HepG2 (cell line): ENCODE results near the gene ZCCHC9. TPM values are rescaled to one million over a fixed set of nuclear protein-coding genes. Genes with fewer than 3 reads are reported as not detected.

Source experiments
- ARID5B ChIP-seq: IDR thresholded peaks from 2 replicates; pipeline ENCODE4 v1.4.0; 2020; ENCODE audit warnings: mild to moderate bottlenecking, missing genetic modification reagents
- CBX2 ChIP-seq, 2 experiments: fragments of 200-600 bp in 1 of 2; sonication (generic); formaldehyde crosslinking in 1 of 2; IDR thresholded peaks; 2 replicates each; pipeline versions ENCODE4 v1.7.0 to v1.8.1; 2018 to 2022; ENCODE audit warnings: low read depth in 2 of 2, low read length in 1 of 2, mild to moderate bottlenecking in 1 of 2, missing genetic modification reagents in 1 of 2
- EP300 ChIP-seq, 3 experiments: sonication (generic) in 1 of 3; formaldehyde crosslinking in 1 of 3; IDR thresholded peaks; 2 replicates each; pipeline versions ENCODE4 v1.5.1 to v1.6.1; 2011 to 2020; ENCODE audit warnings: low read depth in 2 of 3, low read length in 2 of 3, borderline replicate concordance in 1 of 3, improper control_type of control experiment in 1 of 3, mild to moderate bottlenecking in 1 of 3, missing genetic modification reagents in 1 of 3, moderate library complexity in 1 of 3
- HMG20A ChIP-seq: IDR thresholded peaks from 2 replicates; pipeline ENCODE4 v1.6.1; 2016; ENCODE audit warnings: borderline replicate concordance
- HMGA1 ChIP-seq: sonication (generic); formaldehyde crosslinking; conservative IDR thresholded peaks from 2 replicates; pipeline ENCODE4 v1.4.0; 2020; ENCODE audit warnings: missing genetic modification reagents
- HOMEZ ChIP-seq: IDR thresholded peaks from 2 replicates; pipeline ENCODE4 v1.6.1; 2016; ENCODE audit warnings: low read depth
- MEF2D ChIP-seq: sonication (generic); formaldehyde crosslinking; IDR thresholded peaks from 2 replicates; pipeline ENCODE4 v1.5.1; 2020; ENCODE audit warnings: mild to moderate bottlenecking, missing genetic modification reagents
- PRMT3 ChIP-seq: sonication (generic); formaldehyde crosslinking; IDR thresholded peaks from 2 replicates; pipeline ENCODE4 v1.8.1; 2022; ENCODE audit warnings: low read depth, mild to moderate bottlenecking, moderate library complexity, missing genetic modification reagents, borderline replicate concordance
- SOX5 ChIP-seq: IDR thresholded peaks from 2 replicates; pipeline ENCODE4 v1.6.1; 2016; ENCODE audit warnings: borderline replicate concordance
- SOX6 ChIP-seq, 2 experiments: fragments of 450-650 bp in 1 of 2; sonication (generic) in 1 of 2; formaldehyde crosslinking in 1 of 2; IDR thresholded peaks; 2 replicates each; pipeline versions ENCODE4 v1.4.0 to v1.6.1; 2017 to 2020; ENCODE audit warnings: antibody characterized with exemption in 1 of 2, mild to moderate bottlenecking in 1 of 2, missing genetic modification reagents in 1 of 2
- SRF ChIP-seq: IDR thresholded peaks from 2 replicates; pipeline ENCODE4 v1.6.1; 2011; ENCODE audit warnings: mild to moderate bottlenecking, low read depth, low read length, moderate library complexity
- STAG1 ChIP-seq: sonication (generic); formaldehyde crosslinking; IDR thresholded peaks from 2 replicates; pipeline ENCODE4 v1.4.0; 2020; ENCODE audit warnings: missing genetic modification reagents
- TBX2 ChIP-seq: sonication (generic); formaldehyde crosslinking; IDR thresholded peaks from 2 replicates; pipeline ENCODE4 v1.5.0; 2020; ENCODE audit warnings: missing genetic modification reagents, mild to moderate bottlenecking, borderline replicate concordance
- TCF7 ChIP-seq: sonication (generic); IDR thresholded peaks from 2 replicates; pipeline ENCODE4 v1.6.1; 2016; ENCODE audit warnings: antibody characterized with exemption, low read depth
- THYN1 ChIP-seq: sonication (generic); formaldehyde crosslinking; IDR thresholded peaks from 2 replicates; pipeline ENCODE4 v1.8.1; 2023; ENCODE audit warnings: low read depth, mild to moderate bottlenecking, moderate library complexity, missing genetic modification reagents, borderline replicate concordance
- YEATS4 ChIP-seq: sonication (generic); formaldehyde crosslinking; IDR thresholded peaks from 2 replicates; pipeline ENCODE4 v1.4.0; 2020; ENCODE audit warnings: missing genetic modification reagents, borderline replicate concordance
- ZMYM2 ChIP-seq: sonication (generic); formaldehyde crosslinking; IDR thresholded peaks from 2 replicates; pipeline ENCODE4 v1.8.0; 2022; ENCODE audit warnings: mild to moderate bottlenecking, missing genetic modification reagents
- ZNF331 ChIP-seq: sonication (generic); formaldehyde crosslinking; IDR thresholded peaks from 2 replicates; pipeline ENCODE4 v1.4.0; 2020; ENCODE audit warnings: missing genetic modification reagents
- ZNF550 ChIP-seq: sonication (generic); formaldehyde crosslinking; IDR thresholded peaks from 2 replicates; pipeline ENCODE4 v1.4.0; 2020; ENCODE audit warnings: mild to moderate bottlenecking, missing genetic modification reagents, borderline replicate concordance
- ZNF75D ChIP-seq: sonication (generic); formaldehyde crosslinking; IDR thresholded peaks from 2 replicates; pipeline ENCODE4 v1.8.1; 2023; ENCODE audit warnings: missing genetic modification reagents, mild to moderate bottlenecking, borderline replicate concordance
- ZNF782 ChIP-seq: sonication (generic); formaldehyde crosslinking; IDR thresholded peaks from 2 replicates; pipeline ENCODE4 v1.4.0; 2020; ENCODE audit warnings: missing genetic modification reagents, mild to moderate bottlenecking, borderline replicate concordance
- polyA plus RNA-seq, 8 experiments: library from polyadenylated mRNA; depleted of rRNA in 3 of 8; stranded (reverse) in 7 of 8; unstranded in 1 of 8; fragments of >200 nt; fragmentation: Illumina TruSeq in 4 of 8; extraction: Trizol in 4 of 8; gene quantifications; 2 replicates each; pipeline versions ENCODE4 v1.2.1 to v1.2.3, GENCODE V29; 2011 to 2016; ENCODE audit warnings: low read depth in 4 of 8, missing spikeins in 1 of 8, mixed read lengths in 1 of 8; ENCODE audit not compliant: insufficient read depth in 1 of 8
- total RNA-seq, 5 experiments: library from RNA; depleted of rRNA; stranded (reverse); fragments of >200 nt; fragmentation: Illumina TruSeq; extraction: Trizol; gene quantifications; 2 replicates each; pipeline ENCODE4 v1.2.3, GENCODE V29; 2016; ENCODE audit warnings: low read depth in 1 of 5

Gene ZCCHC9
- total and polyA plus RNA-seq, 2 of the 13 experiments (the other 11 are each of a cell fraction or from before 2014, with no cell fraction given): 28.7 to 52.5 TPM

GRCh38 chr5:81353189-81353588 is 51.8 kb downstream of the ZCCHC9 start (continued):
- peak; percentile 97 for TF ChIP-seq ARID5B (CRISPR knock-in tag)
- peak; percentile 40; the same call in 1 of the 2 replicates for TF ChIP-seq YEATS4 (CRISPR knock-in tag)
- peak; percentile 92 for TF ChIP-seq HMG20A (CRISPR knock-in tag)
- TF ChIP-seq THYN1: no peak
- no peak for TF ChIP-seq ZMYM2 (CRISPR knock-in tag)
- TF ChIP-seq ZNF75D (CRISPR knock-in tag): no peak
- no peak for TF ChIP-seq SOX6 (IDR thresholded peaks at IDR 0.05)
- peak; percentile 87 for TF ChIP-seq SOX6 (CRISPR knock-in tag; IDR thresholded peaks at IDR 0.05)
- 0 out of 2 replicates have a peak, but pooled peaks have one; percentile 20 for TF ChIP-seq STAG1 (CRISPR knock-in tag)
- no peak for TF ChIP-seq HMGA1 (CRISPR knock-in tag)
- peak; percentile 82; the same call in 1 of the 2 replicates for TF ChIP-seq HOMEZ (CRISPR knock-in tag)
- TF ChIP-seq ZNF782 (CRISPR knock-in tag): no peak
- TF ChIP-seq ZNF331 (CRISPR knock-in tag): peak; percentile 87
- TF ChIP-seq PRMT3 (CRISPR knock-in tag): no peak
- peak; percentile 75 for TF ChIP-seq TCF7
- peak; percentile 75 for TF ChIP-seq TBX2 (CRISPR knock-in tag)
- peak; percentile 71; the same call in 1 of the 2 replicates for TF ChIP-seq MEF2D (CRISPR knock-in tag)
- TF ChIP-seq ZNF550 (CRISPR knock-in tag): no peak
- no peak for TF ChIP-seq CBX2 (IDR thresholded peaks at IDR 0.05; ENCODE audit: low read depth, low read length)
- TF ChIP-seq CBX2 (CRISPR knock-in tag; IDR thresholded peaks at IDR 0.05; ENCODE audit: low read depth): no peak
- peak; percentile 80 for TF ChIP-seq SOX5 (CRISPR knock-in tag)
- TF ChIP-seq EP300 (IDR thresholded peaks at IDR 0.05; ENCODE audit: low read depth in 2 of 2, low read length in 2 of 2): peak in 1 of 2 experiments; percentile 88; a peak in 2 of 4 replicates
- no peak for TF ChIP-seq EP300 (CRISPR knock-in tag; IDR thresholded peaks at IDR 0.05; ENCODE audit: borderline replicate concordance)
- 0 out of 2 replicates have a peak, but pooled peaks have one; percentile 11 for TF ChIP-seq SRF
